GM12874 (cell line): Measurements from ENCODE around the gene CIC.

Experiments used
- TF ChIP-seq, protein P1 (sequence below): IDR thresholded peaks from 2 replicates; pipeline ENCODE4 v1.5.1; 2011; ENCODE audit warnings: low read depth, mild to moderate bottlenecking, control low read depth, low read length, moderate library complexity; ENCODE audit not compliant: insufficient read depth

The CIC gene

DNA sequence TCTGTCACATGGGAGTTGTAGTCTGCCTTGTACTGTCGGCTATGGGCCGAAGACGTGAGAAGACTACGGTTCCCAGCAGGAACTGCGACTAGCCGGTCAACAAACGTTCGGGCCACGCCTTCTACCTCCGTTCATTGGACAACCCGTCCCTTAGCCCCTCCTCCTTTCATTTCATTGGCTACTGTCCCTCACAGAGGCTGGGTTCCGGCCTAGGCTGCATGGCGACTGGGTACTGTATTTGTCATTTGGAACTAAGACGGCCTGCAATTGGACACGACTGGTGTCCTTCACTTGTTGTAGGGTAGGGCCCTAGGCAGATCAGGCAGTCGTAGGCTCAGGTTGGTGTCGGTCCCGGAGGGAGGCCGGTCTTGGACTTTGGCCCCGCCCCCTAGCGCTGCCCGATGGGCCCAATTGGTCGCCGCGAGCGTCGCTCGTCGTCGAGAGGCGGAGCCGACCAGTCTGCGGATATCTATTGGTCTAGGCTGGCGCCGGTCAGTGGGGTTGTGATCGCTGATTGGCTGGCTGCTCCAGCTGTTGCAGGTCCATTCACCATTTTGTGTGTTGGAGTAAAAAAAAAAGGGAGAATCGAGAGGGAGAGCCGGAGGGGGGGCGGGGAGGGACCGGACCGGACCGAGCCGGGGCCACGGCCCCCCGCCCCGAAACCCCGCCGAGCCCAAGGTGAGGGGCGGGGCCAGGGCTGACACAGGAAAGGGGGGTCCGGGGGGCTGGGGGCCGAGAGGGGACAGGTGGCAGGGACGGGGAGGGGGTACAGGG, at the start of gene CIC:
TSS of gene CIC (plus strand) at position 549 of the 774 bp plus-strand sequence. CDS start 2,532 bp downstream, outside the sequence.
- TF ChIP-seq, protein P1, sequence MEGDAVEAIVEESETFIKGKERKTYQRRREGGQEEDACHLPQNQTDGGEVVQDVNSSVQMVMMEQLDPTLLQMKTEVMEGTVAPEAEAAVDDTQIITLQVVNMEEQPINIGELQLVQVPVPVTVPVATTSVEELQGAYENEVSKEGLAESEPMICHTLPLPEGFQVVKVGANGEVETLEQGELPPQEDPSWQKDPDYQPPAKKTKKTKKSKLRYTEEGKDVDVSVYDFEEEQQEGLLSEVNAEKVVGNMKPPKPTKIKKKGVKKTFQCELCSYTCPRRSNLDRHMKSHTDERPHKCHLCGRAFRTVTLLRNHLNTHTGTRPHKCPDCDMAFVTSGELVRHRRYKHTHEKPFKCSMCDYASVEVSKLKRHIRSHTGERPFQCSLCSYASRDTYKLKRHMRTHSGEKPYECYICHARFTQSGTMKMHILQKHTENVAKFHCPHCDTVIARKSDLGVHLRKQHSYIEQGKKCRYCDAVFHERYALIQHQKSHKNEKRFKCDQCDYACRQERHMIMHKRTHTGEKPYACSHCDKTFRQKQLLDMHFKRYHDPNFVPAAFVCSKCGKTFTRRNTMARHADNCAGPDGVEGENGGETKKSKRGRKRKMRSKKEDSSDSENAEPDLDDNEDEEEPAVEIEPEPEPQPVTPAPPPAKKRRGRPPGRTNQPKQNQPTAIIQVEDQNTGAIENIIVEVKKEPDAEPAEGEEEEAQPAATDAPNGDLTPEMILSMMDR, result no peak

DNA sequence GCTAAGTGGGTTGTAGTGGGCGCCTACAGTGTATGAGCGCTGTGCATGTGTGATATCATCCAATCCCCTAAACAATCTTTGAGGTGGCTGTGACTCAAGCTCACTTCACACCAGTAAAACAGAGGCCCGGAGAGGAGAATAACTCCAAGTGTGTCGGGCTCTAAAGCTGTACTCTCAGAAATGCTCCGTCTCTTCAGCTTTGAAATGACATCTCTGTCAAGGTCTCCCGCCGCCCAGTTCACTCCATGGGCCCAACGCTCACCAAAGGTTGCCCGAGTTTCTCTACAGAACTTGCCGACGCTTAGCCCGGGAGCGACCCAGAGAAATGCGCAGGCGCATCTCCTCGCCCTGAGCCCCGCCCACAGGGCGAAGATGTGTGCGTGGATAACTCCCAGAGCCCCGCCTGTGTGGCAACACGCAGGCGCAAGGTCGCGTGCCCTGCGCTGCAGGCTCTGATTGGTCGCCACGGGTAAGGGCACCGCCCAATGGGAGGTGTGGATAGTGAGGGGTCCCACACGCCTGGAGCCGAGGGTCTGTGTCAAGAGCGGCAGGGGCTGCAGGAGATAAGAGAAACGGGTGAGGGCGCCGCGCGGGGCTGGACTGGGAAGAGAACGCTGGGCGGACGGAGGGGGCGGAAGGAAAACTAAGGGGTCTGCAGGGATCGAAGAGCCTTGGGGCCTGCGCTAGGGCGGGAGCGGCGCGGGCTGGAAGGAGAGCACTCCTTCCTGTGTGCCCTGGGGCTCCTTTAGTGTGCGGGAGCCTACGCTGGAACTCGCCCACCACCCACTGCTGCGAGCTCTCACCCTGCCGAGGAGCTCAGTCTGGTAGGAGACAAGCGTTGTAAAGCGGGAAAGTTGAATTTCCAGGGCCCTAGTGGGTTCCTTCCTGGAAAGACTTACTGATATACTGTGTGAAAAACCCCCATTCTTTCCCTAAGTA, 49.0 kb upstream of the CIC start, which contains the start of gene ZNF526:
TSS of gene ZNF526 (plus strand) at position 501 of the 939 bp plus-strand sequence. CDS start 4,092 bp downstream, outside the sequence.
- TF ChIP-seq, protein P1, result no peak

DNA sequence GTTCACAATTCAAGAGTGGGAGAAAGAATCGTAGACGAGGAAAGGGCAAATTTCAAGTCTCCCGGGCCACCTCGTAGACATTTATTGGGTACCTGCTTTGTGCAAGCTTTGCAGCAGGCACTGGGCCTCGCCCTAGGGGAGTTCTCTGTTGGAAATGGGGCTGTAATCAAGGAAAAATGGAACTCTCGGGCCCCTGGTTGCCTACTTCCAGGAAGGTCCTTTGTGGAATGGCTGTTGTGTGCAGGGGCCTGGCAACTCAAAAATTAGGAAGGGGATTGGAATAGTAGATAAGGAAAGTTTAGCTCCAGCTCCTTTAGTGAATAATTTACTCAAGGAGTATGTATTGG, 48.3 kb upstream of the CIC start:
- TF ChIP-seq, protein P1, result no peak

DNA sequence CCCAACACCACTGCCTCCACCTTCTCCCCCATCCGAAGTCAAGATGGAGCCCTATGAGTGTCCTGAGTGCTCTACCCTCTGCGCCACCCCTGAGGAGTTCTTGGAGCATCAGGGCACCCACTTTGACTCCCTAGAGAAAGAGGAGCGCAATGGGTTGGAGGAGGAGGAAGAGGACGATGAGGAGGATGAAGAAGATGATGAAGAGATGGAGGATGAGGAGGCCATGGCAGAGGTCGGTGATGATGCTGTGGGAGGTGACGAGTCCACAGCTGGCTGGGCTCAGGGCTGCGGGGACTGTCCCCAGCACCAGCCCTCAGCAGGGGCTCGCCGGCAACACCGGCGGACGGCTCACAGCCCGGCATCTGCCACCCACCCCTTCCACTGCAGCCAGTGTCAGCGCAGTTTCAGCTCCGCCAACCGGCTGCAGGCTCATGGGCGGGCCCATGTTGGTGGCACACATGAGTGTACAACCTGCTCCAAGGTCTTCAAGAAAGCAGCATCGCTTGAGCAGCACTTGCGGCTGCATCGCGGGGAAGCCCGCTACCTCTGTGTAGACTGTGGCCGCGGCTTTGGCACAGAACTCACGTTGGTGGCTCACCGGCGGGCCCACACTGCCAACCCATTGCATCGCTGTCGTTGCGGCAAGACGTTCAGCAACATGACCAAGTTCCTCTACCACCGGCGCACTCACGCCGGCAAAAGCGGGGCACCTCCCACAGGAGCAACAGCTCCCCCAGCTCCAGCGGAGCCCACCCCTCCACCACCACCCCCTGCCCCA, 43.9 kb upstream of the CIC start:
- TF ChIP-seq, protein P1, result no peak

DNA sequence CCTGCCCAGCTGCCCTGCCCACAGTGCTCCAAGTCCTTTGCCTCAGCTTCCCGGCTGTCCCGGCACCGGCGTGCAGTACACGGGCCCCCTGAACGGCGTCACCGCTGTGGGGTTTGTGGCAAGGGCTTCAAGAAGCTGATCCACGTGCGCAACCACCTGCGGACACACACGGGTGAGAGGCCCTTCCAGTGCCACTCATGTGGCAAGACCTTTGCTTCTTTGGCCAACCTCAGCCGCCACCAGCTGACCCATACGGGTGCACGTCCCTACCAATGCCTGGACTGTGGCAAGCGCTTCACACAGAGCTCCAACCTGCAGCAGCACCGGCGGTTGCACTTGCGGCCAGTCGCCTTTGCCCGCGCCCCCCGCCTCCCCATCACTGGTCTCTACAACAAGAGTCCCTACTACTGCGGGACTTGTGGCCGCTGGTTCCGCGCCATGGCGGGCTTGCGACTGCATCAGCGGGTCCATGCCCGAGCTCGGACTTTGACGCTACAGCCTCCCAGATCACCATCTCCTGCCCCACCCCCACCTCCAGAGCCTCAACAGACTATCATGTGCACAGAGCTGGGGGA, 43.2 kb upstream of the CIC start:
- TF ChIP-seq, protein P1, result no peak

DNA sequence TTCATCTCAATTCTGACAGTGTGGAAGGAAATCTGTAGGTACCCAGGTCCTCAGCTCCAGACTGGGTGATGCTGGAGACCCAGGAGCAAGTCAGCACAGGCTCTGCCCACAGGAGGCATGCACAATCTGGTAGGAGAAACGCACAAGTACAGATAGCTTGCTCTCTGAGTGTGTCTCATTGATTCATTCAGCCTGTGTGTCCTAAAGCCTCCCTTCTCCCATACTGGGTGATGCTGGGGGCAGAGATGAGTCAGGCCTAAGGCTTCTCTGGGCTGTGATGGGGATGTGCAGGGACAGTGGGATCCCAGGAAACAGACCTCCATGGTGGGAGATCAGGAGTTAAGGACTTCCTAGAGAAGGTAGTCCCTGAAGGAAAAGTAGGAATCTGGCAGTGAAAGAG, 42.2 kb upstream of the CIC start:
- TF ChIP-seq, protein P1, result no peak

DNA sequence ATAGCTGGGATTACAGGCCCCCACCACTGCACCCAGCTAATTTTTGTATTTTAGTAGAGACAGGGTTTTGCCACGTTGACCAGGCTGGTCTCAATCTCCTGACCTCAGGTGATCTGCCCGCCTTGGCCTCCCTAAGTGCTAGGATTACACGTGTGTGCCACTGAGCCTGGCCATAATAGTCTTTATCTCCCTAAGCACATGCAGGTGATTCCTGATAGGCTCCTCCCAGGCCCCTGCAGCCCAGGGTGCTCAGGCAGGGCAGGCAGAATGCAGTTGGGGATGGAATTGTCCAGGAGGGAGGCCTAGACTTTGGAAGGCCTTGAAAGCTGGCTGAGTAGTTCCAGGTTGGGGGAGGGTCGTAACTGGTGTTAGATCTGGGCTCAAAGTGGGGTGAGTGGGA, 40.4 kb upstream of the CIC start:
- TF ChIP-seq, protein P1, result no peak
